ENCODE data around the gene ELFN2.
A peak's percentile ranks its signal among the peaks of the same experiment; 100 is the strongest.

The ELFN2 gene

GRCh38 chr22:37421468-37421877, 5.8 kb downstream of the ELFN2 start:
- no peak overlapping the region for H3K4me2 ChIP-seq (ENCODE audit: low read length)
- no peaks in the 10 kb centered on the region for H3K36me3 ChIP-seq (ENCODE audit: control insufficient read depth, low read length)
- H4K20me1 ChIP-seq (ENCODE audit: control insufficient read depth, insufficient read depth, low read depth, low read length), result no peaks in the 10 kb centered on the region
- no peaks in the 10 kb centered on the region for H3K4me1 ChIP-seq (ENCODE audit: control insufficient read depth, low read length)
- H3K27me3 ChIP-seq (ENCODE audit: control insufficient read depth, low read length), result peaks cover 82% of the 10 kb centered on the region
- H3K9me2 ChIP-seq (replicated peaks; ENCODE audit: control insufficient read depth, low read length), result no peaks in the 10 kb centered on the region
- TF ChIP-seq, protein P1, sequence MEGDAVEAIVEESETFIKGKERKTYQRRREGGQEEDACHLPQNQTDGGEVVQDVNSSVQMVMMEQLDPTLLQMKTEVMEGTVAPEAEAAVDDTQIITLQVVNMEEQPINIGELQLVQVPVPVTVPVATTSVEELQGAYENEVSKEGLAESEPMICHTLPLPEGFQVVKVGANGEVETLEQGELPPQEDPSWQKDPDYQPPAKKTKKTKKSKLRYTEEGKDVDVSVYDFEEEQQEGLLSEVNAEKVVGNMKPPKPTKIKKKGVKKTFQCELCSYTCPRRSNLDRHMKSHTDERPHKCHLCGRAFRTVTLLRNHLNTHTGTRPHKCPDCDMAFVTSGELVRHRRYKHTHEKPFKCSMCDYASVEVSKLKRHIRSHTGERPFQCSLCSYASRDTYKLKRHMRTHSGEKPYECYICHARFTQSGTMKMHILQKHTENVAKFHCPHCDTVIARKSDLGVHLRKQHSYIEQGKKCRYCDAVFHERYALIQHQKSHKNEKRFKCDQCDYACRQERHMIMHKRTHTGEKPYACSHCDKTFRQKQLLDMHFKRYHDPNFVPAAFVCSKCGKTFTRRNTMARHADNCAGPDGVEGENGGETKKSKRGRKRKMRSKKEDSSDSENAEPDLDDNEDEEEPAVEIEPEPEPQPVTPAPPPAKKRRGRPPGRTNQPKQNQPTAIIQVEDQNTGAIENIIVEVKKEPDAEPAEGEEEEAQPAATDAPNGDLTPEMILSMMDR (IDR thresholded peaks at IDR 0.05; ENCODE audit: low read depth, low read length, poor library complexity, severe bottlenecking), result no peak
- TF ChIP-seq EZH2phosphoT487 (IDR thresholded peaks at IDR 0.05; ENCODE audit: borderline replicate concordance, low read length), result no peak
- H3K4me3 ChIP-seq (ENCODE audit: low read length), result no peak overlapping the region
- no peak overlapping the region for H3K27ac ChIP-seq (ENCODE audit: low read depth, low read length)
- no peaks in the 10 kb centered on the region for H3K9me3 ChIP-seq (ENCODE audit: control insufficient read depth, insufficient read depth, low read length)
- no peaks in the 10 kb centered on the region for H3F3A ChIP-seq (ENCODE audit: control insufficient read depth, insufficient read depth)
- no peaks in the 10 kb centered on the region for H3K79me2 ChIP-seq (ENCODE audit: control insufficient read depth, low read length)

DNA sequence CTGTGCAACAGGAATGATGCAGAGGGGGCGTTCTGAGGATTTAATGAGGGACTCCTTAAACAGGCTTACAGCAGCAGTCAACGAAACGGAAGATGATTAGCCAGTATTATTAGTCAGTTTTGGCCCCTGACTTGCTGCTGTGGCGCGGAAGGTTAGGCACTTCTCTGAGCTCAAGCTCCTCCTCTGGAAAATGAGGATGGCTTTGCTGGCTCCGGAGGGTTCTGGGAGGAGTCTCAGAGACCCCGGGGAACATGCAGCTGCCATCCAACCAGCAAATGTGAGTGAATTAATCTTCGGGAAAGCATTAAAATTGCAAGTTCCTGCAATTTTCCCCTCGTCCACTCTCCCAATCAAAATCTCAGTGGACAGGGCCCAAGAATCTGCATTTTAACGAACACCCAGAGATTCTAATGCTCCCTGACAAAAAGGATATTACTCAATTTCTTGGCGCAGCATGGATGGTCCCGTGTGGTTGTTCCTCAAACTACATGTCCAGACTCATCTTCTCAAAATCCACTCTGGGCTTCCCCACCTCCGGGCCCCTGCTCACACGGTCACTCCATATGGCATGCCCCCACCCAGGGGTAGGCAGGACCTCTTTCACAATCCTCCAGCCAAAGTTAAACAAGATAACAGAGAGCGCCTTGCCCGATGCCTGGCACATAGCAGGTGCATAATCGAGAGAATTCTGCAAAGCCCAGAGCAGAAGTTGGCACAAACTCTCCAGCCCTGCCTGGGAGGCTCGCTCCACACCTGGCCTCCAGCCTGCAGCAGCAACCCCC, 6.4 kb downstream of the ELFN2 start:
- Histone ChIP-seq H3K9me2 (replicated peaks; ENCODE audit: control insufficient read depth, low read length) (no peaks in the 10 kb centered on the region), H3K4me2 (ENCODE audit: low read length) (no peak overlapping the region)

DNA sequence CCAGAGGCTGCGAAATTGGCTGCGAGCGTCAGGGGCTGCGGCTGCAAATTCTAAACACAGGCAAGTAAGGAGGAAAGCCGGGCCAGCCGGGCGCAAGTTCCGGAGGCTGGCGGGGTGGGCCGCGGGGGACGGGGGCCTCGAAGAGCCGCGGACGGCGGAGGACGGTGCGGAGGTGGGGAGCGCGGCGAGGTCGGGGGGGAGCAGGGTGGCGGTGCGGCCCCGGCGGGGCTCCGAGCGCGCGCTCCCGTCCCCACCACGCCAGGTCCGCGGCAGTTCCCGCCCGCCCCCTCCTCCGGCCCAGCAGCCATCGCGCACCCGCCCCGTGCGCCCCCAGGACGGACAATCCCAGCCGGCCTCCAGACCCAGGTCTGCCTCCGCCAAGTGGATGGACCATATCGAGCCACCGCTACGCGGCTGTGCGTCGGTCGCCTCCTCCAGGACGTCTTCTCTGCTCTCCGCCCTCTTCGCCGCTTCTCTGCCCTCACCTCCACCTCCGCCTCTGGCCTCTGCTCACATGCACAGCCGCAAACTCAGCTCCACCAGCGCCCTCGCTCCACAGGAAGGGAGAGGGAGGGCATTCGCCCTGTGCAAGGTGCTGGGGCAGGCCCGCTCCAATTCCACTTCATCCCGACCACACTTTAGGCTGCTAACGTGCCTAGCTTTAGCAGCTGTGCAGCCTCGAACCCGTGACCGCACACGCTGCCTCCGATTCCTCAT, 7.2 kb downstream of the ELFN2 start:
- H3K27me3 ChIP-seq (ENCODE audit: control insufficient read depth, low read length), result peaks cover 74% of the 10 kb centered on the region
- TF ChIP-seq, protein P1 (IDR thresholded peaks at IDR 0.05; ENCODE audit: low read depth, low read length, poor library complexity, severe bottlenecking), result no peak
- TF ChIP-seq EZH2phosphoT487 (IDR thresholded peaks at IDR 0.05; ENCODE audit: borderline replicate concordance, low read length), result peak; percentile 33; the same call in 1 of the 2 replicates
- no peak overlapping the region for H3K27ac ChIP-seq (ENCODE audit: low read depth, low read length)
- no peak overlapping the region for H3K4me2 ChIP-seq (ENCODE audit: low read length)
- H3K9me3 ChIP-seq (ENCODE audit: control insufficient read depth, insufficient read depth, low read length), result no peaks in the 10 kb centered on the region
- H3F3A ChIP-seq (ENCODE audit: control insufficient read depth, insufficient read depth), result no peaks in the 10 kb centered on the region
- H3K9me2 ChIP-seq (replicated peaks; ENCODE audit: control insufficient read depth, low read length), result no peaks in the 10 kb centered on the region
- H3K79me2 ChIP-seq (ENCODE audit: control insufficient read depth, low read length), result no peaks in the 10 kb centered on the region
- peaks cover 3% of the 10 kb centered on the region; the same call in 1 of the 2 replicates for H3K4me1 ChIP-seq (ENCODE audit: control insufficient read depth, low read length)
- no peaks in the 10 kb centered on the region for H3K36me3 ChIP-seq (ENCODE audit: control insufficient read depth, low read length)
- no peak overlapping the region for H3K4me3 ChIP-seq (ENCODE audit: low read length)
- H4K20me1 ChIP-seq (ENCODE audit: control insufficient read depth, insufficient read depth, low read depth, low read length), result no peaks in the 10 kb centered on the region

More for the DNA sequence above, 6.4 kb downstream of the ELFN2 start:
- H4K20me1 ChIP-seq (ENCODE audit: control insufficient read depth, insufficient read depth, low read depth, low read length), result no peaks in the 10 kb centered on the region
- no peak for TF ChIP-seq EZH2phosphoT487 (IDR thresholded peaks at IDR 0.05; ENCODE audit: borderline replicate concordance, low read length)
- TF ChIP-seq, protein P1 (IDR thresholded peaks at IDR 0.05; ENCODE audit: low read depth, low read length, poor library complexity, severe bottlenecking), result no peak
- no peaks in the 10 kb centered on the region for H3F3A ChIP-seq (ENCODE audit: control insufficient read depth, insufficient read depth)
- H3K27me3 ChIP-seq (ENCODE audit: control insufficient read depth, low read length), result peaks cover 82% of the 10 kb centered on the region
- H3K27ac ChIP-seq (ENCODE audit: low read depth, low read length), result no peak overlapping the region
- no peak overlapping the region for H3K4me3 ChIP-seq (ENCODE audit: low read length)
- H3K9me3 ChIP-seq (ENCODE audit: control insufficient read depth, insufficient read depth, low read length), result no peaks in the 10 kb centered on the region
- no peaks in the 10 kb centered on the region for H3K36me3 ChIP-seq (ENCODE audit: control insufficient read depth, low read length)
- peaks cover 3% of the 10 kb centered on the region; the same call in 1 of the 2 replicates for H3K4me1 ChIP-seq (ENCODE audit: control insufficient read depth, low read length)
- H3K79me2 ChIP-seq (ENCODE audit: control insufficient read depth, low read length), result no peaks in the 10 kb centered on the region

Data from DOHH2 (cell line).